Measurements from ENCODE around the gene SLC35E3. TPM values are rescaled to one million over a fixed set of nuclear protein-coding genes. Genes with fewer than 3 reads are reported as not detected.

Gene SLC35E3
- total RNA-seq, 2 experiments from 2014 or later = 26.6 to 39.1 TPM

DNA sequence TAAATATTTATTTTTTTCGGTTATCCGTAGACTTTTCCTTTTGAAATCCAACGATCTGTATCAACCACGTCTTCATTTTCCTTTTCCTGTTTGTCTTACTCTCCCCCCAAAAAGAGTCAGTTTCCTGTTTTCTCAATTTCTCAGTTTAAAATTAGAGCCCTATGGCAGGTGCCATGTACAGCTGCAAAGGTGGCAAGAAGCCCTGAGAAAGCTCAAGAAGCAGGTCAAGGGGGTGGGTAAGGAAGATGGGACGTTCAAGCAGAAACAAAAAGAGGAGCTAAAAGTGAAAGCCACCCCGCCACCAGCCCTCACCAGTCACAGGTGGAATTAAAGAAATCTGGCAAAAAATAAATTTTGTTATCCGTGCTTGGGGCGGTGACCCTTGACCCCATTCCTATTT is 26.7 kb downstream of the SLC35E3 start:
- BruUV-seq (replicated peaks) = no TSS peak
- Histone ChIP-seq H3K27ac (ENCODE audit: low read depth, low read length, poor library complexity, severe bottlenecking) (peak overlapping the region; percentile 100), H2AFZ (ENCODE audit: low read length) (no peak overlapping the region; the same call in 1 of the 2 replicates)

DNA sequence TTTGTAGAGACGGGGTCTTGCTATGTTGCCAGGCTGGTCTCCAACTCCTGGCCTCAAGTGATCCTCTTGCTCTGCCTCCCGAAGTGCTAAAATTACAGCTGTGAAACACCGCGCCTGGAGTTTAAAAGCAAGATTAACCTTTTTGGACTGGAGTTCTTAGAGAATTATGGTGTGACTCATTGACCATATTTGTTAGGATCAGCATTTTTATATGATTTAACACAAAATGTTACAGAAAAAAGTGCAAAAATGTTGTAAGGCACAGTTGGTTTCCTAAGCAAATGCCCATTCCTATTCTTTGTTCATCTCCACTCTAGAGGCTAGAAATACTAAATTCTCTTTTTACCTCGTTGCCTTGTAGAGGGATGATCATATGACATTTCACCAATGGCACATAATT is 27.6 kb downstream of the SLC35E3 start:
- Histone ChIP-seq H3K4me2 (ENCODE audit: low read length) (peak overlapping the region; percentile 75), H3K4me3 (ENCODE audit: low read depth, low read length, poor library complexity, severe bottlenecking) (peak overlapping the region; percentile 45), H3K27ac (ENCODE audit: low read depth, low read length, poor library complexity, severe bottlenecking) (peak overlapping the region; percentile 100), H3K4me1 (ENCODE audit: insufficient read depth, low read length, poor library complexity, severe bottlenecking) (peaks cover 84% of the 10 kb centered on the region), H2AFZ (ENCODE audit: low read length) (no peak overlapping the region), H4K20me1 (ENCODE audit: insufficient read depth, low read length) (no peaks in the 10 kb centered on the region), H3K36me3 (ENCODE audit: insufficient read depth, low read length) (peaks cover 17% of the 10 kb centered on the region), H3K79me2 (ENCODE audit: insufficient read depth, low read depth, low read length) (no peaks in the 10 kb centered on the region), H3K9me3 (ENCODE audit: low read length) (no peaks in the 10 kb centered on the region), H3K9me2 (ENCODE audit: insufficient read depth, low read length) (no peaks in the 10 kb centered on the region)
- CTCF ChIA-PET (ENCODE audit: unreplicated experiment) = interaction anchor here (0.6 kb wide), 1 partner anchor 20 kb away, joined by 3 read pairs; no protein-coding TSS in a partner anchor
- no TSS peak for BruUV-seq (replicated peaks)
- no peak for DNase-seq (ENCODE audit: low spot score)
- TF ChIP-seq, protein P1, sequence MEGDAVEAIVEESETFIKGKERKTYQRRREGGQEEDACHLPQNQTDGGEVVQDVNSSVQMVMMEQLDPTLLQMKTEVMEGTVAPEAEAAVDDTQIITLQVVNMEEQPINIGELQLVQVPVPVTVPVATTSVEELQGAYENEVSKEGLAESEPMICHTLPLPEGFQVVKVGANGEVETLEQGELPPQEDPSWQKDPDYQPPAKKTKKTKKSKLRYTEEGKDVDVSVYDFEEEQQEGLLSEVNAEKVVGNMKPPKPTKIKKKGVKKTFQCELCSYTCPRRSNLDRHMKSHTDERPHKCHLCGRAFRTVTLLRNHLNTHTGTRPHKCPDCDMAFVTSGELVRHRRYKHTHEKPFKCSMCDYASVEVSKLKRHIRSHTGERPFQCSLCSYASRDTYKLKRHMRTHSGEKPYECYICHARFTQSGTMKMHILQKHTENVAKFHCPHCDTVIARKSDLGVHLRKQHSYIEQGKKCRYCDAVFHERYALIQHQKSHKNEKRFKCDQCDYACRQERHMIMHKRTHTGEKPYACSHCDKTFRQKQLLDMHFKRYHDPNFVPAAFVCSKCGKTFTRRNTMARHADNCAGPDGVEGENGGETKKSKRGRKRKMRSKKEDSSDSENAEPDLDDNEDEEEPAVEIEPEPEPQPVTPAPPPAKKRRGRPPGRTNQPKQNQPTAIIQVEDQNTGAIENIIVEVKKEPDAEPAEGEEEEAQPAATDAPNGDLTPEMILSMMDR (conservative IDR thresholded peaks at IDR 0.05; ENCODE audit: low read length) = no peak
- no peak for TF ChIP-seq EZH2phosphoT487 (IDR thresholded peaks at IDR 0.05; ENCODE audit: borderline replicate concordance, low read depth, low read length)
- intact Hi-C loops (cut with micrococcal nuclease; ENCODE audit: unreplicated experiment) = loop anchor here (2.0 kb wide), 2 partner anchors 13 to 27 kb away; partner anchors contain the start of gene SLC35E3
- POLR2A ChIA-PET = interaction anchor here (0.5 to 5.6 kb wide), 15 partner anchors 9 to 298 kb away, joined by 3 to 48 read pairs (median 5); partner anchors contain the start of genes MDM2 and SLC35E3

More for the DNA sequence above, 26.7 kb downstream of the SLC35E3 start:
- H3K9me2 ChIP-seq (ENCODE audit: insufficient read depth, low read length) = no peaks in the 10 kb centered on the region
- TF ChIP-seq, protein P1 (conservative IDR thresholded peaks at IDR 0.05; ENCODE audit: low read length) = no peak
- TF ChIP-seq EZH2phosphoT487 (IDR thresholded peaks at IDR 0.05; ENCODE audit: borderline replicate concordance, low read depth, low read length) = no peak
- ChIA-PET CTCF (ENCODE audit: unreplicated experiment) (interaction anchor here (0.7 kb wide), 1 partner anchor 35 kb away, joined by 3 read pairs; the partner anchor contains the start of gene MDM2), POLR2A (interaction anchor here (1.0 to 5.6 kb wide), 9 partner anchors 9 to 56 kb away, joined by 3 to 48 read pairs (median 6); partner anchors contain the start of genes MDM2 and SLC35E3)
- H3K4me3 ChIP-seq (ENCODE audit: low read depth, low read length, poor library complexity, severe bottlenecking) = peak overlapping the region; percentile 45
- DNase-seq (ENCODE audit: low spot score) = peak; percentile 96
- intact Hi-C loops (cut with micrococcal nuclease; ENCODE audit: unreplicated experiment) = loop anchor here (1.0 to 2.0 kb wide), 3 partner anchors 14 to 35 kb away; partner anchors contain the start of gene SLC35E3
- no peaks in the 10 kb centered on the region for H3K9me3 ChIP-seq (ENCODE audit: low read length)
- no peaks in the 10 kb centered on the region for H4K20me1 ChIP-seq (ENCODE audit: insufficient read depth, low read length)
- no peaks in the 10 kb centered on the region for H3K79me2 ChIP-seq (ENCODE audit: insufficient read depth, low read depth, low read length)
- H3K4me1 ChIP-seq (ENCODE audit: insufficient read depth, low read length, poor library complexity, severe bottlenecking) = peaks cover 81% of the 10 kb centered on the region
- H3K36me3 ChIP-seq (ENCODE audit: insufficient read depth, low read length) = peaks cover 19% of the 10 kb centered on the region
- H3K4me2 ChIP-seq (ENCODE audit: low read length) = peak overlapping the region; percentile 75

DNA sequence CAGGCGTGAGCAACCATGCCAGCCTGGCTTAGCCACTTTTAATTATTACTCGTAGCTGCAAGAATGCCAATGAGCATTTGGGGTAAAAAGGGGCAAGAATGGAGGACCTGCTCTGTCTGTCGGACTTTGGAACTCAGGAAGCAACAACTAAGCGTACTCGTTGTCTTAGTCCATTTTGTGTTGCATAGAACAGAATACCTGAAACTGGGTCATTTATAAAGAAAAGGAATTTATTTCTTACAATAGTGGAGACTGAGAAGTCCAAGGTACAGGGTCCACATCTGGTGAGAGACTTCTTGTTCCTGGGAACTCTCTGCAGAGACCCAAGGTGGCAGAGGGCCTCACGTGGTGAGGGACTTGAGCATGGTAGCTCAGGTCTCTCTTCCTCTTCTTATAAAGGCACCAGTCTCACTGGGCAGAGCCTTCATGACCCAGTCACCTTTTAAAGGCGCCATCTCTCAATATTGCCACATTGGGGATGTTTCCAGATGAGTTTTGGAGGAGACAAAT is 29.2 kb downstream of the SLC35E3 start:
- no peak overlapping the region for H3K4me3 ChIP-seq (ENCODE audit: low read depth, low read length, poor library complexity, severe bottlenecking)
- DNase-seq (ENCODE audit: low spot score) = no peak
- peak overlapping the region; percentile 100 for H3K27ac ChIP-seq (ENCODE audit: low read depth, low read length, poor library complexity, severe bottlenecking)
- TF ChIP-seq EZH2phosphoT487 (IDR thresholded peaks at IDR 0.05; ENCODE audit: borderline replicate concordance, low read depth, low read length) = no peak
- TF ChIP-seq, protein P1 (conservative IDR thresholded peaks at IDR 0.05; ENCODE audit: low read length) = no peak
- peak overlapping the region; percentile 75 for H3K4me2 ChIP-seq (ENCODE audit: low read length)
- POLR2A ChIA-PET = interaction anchor here (1.3 to 5.6 kb wide), 8 partner anchors 7 to 42 kb away, joined by 3 to 48 read pairs (median 22); partner anchors contain the start of genes MDM2 and SLC35E3
- H3K36me3 ChIP-seq (ENCODE audit: insufficient read depth, low read length) = peaks cover 8% of the 10 kb centered on the region
- H3K9me3 ChIP-seq (ENCODE audit: low read length) = no peaks in the 10 kb centered on the region
- TSS peak; percentile 69 for BruUV-seq (replicated peaks)
- intact Hi-C loops (cut with micrococcal nuclease; ENCODE audit: unreplicated experiment) = no loop called here
- CTCF ChIA-PET (ENCODE audit: unreplicated experiment) = no interaction called here
- no peaks in the 10 kb centered on the region for H4K20me1 ChIP-seq (ENCODE audit: insufficient read depth, low read length)
- H3K9me2 ChIP-seq (ENCODE audit: insufficient read depth, low read length) = no peaks in the 10 kb centered on the region
- peaks cover 85% of the 10 kb centered on the region for H3K4me1 ChIP-seq (ENCODE audit: insufficient read depth, low read length, poor library complexity, severe bottlenecking)
- peak overlapping the region; percentile 20; the same call in 1 of the 2 replicates for H2AFZ ChIP-seq (ENCODE audit: low read length)
- no peaks in the 10 kb centered on the region for H3K79me2 ChIP-seq (ENCODE audit: insufficient read depth, low read depth, low read length)
